Measurements from ENCODE around the gene CCDC116. TPM values are rescaled to one million over a fixed set of nuclear protein-coding genes. Genes with fewer than 3 reads are reported as not detected.

CCDC116 gene
- total RNA-seq, 1 experiment from 2014 or later = 0.33 TPM

DNA sequence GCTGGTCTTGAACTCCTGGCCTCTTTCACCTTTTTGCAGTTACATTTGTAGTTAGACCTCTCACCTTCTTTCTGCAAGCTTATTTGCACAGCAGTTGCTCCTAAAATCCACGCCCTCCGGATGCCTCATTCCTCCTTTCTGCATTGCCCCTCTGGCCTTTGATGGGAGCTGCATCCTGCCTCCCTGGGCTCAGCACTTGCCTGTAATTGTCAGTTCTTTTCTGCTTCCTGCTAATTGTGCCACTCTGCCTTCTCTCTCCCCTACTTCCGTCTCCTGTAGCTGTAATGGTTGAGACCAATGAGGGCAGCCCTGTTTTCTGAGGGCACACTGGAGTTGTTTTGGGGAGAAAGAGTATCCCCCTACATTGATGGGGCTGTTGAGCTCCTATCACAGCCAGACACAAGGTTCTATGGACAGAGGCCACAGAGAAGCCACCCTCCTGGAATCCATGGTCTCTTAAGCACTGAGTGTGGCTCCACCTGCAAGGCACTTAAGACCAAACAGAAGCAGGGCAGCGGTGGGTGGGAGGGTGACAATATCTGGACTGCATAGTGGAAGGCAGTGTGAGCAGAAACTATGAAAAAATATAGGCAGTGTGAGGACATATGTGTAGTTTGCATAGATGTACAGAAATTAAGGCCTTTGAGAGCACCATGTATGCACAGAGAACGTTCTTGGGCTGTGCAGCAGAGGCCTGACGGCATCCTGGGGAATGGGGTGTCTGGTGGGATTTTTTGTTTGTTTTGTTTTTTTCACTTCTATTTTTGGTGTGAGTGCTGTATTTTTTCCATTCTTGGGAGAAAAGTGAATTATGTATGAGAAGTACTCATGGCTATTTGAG, 33.3 kb upstream of the CCDC116 start:
- Histone ChIP-seq H3K9me2 (ENCODE audit: insufficient read depth) (no peaks in the 10 kb centered on the region), H3K27me3 (ENCODE audit: insufficient read depth, low read depth) (no peaks in the 10 kb centered on the region), H2AFZ (no peak overlapping the region), H3K4me2 (no peak overlapping the region), H3K4me3 (no peak overlapping the region), H3K27ac (no peak overlapping the region), H4K20me1 (ENCODE audit: insufficient read depth) (peaks cover 48% of the 10 kb centered on the region), H3K4me1 (replicated peaks; ENCODE audit: insufficient read depth) (no peaks in the 10 kb centered on the region), H3F3A (ENCODE audit: insufficient read depth, low read depth) (no peaks in the 10 kb centered on the region), H3K36me3 (ENCODE audit: low read depth) (no peaks in the 10 kb centered on the region), H3K79me2 (ENCODE audit: low read depth) (peaks cover 74% of the 10 kb centered on the region), H3K9me3 (ENCODE audit: insufficient read depth, low read depth) (no peaks in the 10 kb centered on the region)
- ChIA-PET POLR2A (ENCODE audit: unreplicated experiment) (interaction anchor here (0.7 kb wide), 1 partner anchor 15 kb away, joined by 3 read pairs; no protein-coding TSS in a partner anchor), CTCF (no interaction called here)
- DNase-seq = no peak
- intact Hi-C loops (cut with micrococcal nuclease; ENCODE audit: unreplicated experiment) = no loop called here
- no TSS peak for BruUV-seq (replicated peaks)
- no peak for TF ChIP-seq EZH2 (IDR thresholded peaks at IDR 0.05; ENCODE audit: low read depth)
- no peak for TF ChIP-seq CTCF (conservative IDR thresholded peaks at IDR 0.05)

- no TSS peak for BruUV-seq (replicated peaks)
Observed at GRCh38 chr22:21602579-21602978, 30.0 kb upstream of the CCDC116 start.

DNA sequence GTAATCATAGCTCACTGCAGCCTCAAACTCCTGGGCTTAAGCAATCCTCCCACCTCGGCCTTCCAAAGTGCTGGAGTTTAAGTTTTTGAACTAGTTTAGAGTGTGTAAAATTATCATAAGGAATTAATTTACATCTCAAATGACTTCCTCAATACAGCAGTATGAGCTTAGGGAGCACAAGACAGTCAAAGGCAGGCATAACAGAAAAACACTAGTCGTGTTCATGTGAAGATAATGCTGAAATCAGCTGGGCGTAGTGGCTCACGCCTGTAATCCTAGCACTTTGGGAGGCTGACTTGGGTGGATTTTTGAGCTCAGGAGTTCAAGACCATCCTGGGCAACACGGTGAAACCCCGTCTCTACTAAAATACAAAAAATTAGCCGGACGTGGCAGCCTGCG, 28.6 kb upstream of the CCDC116 start:
- Histone ChIP-seq H3K9me3 (ENCODE audit: insufficient read depth, low read depth) (no peaks in the 10 kb centered on the region), H3F3A (ENCODE audit: insufficient read depth, low read depth) (no peaks in the 10 kb centered on the region), H3K4me2 (no peak overlapping the region), H2AFZ (no peak overlapping the region), H3K4me1 (replicated peaks; ENCODE audit: insufficient read depth) (no peaks in the 10 kb centered on the region), H3K27me3 (ENCODE audit: insufficient read depth, low read depth) (no peaks in the 10 kb centered on the region), H3K4me3 (no peak overlapping the region), H3K9me2 (ENCODE audit: insufficient read depth) (no peaks in the 10 kb centered on the region), H4K20me1 (ENCODE audit: insufficient read depth) (peaks cover 31% of the 10 kb centered on the region), H3K36me3 (ENCODE audit: low read depth) (no peaks in the 10 kb centered on the region), H3K27ac (no peak overlapping the region), H3K79me2 (ENCODE audit: low read depth) (peaks cover 76% of the 10 kb centered on the region)
- no peak for DNase-seq
- BruUV-seq (replicated peaks) = no TSS peak
- POLR2A ChIA-PET (ENCODE audit: unreplicated experiment) = no interaction called here
- no peak for TF ChIP-seq CTCF (conservative IDR thresholded peaks at IDR 0.05)
- TF ChIP-seq EZH2 (IDR thresholded peaks at IDR 0.05; ENCODE audit: low read depth) = no peak
- CTCF ChIA-PET = no interaction called here
- intact Hi-C loops (cut with micrococcal nuclease; ENCODE audit: unreplicated experiment) = no loop called here

More at GRCh38 chr22:21602579-21602978, 30.0 kb upstream of the CCDC116 start:
- ChIA-PET POLR2A (ENCODE audit: unreplicated experiment) (no interaction called here), CTCF (no interaction called here)
- Histone ChIP-seq H3K9me3 (ENCODE audit: insufficient read depth, low read depth) (no peaks in the 10 kb centered on the region), H3K79me2 (ENCODE audit: low read depth) (peaks cover 74% of the 10 kb centered on the region), H3K9me2 (ENCODE audit: insufficient read depth) (no peaks in the 10 kb centered on the region), H3K27ac (no peak overlapping the region), H3K36me3 (ENCODE audit: low read depth) (no peaks in the 10 kb centered on the region), H4K20me1 (ENCODE audit: insufficient read depth) (peaks cover 37% of the 10 kb centered on the region), H2AFZ (no peak overlapping the region), H3K4me3 (no peak overlapping the region), H3K27me3 (ENCODE audit: insufficient read depth, low read depth) (no peaks in the 10 kb centered on the region), H3F3A (ENCODE audit: insufficient read depth, low read depth) (no peaks in the 10 kb centered on the region), H3K4me2 (no peak overlapping the region), H3K4me1 (replicated peaks; ENCODE audit: insufficient read depth) (no peaks in the 10 kb centered on the region)
- TF ChIP-seq EZH2 (IDR thresholded peaks at IDR 0.05; ENCODE audit: low read depth) (no peak), CTCF (conservative IDR thresholded peaks at IDR 0.05) (no peak)
- DNase-seq = no peak
- intact Hi-C loops (cut with micrococcal nuclease; ENCODE audit: unreplicated experiment) = no loop called here
